Amniotic epithelial cell (primary cell): ENCODE data around the gene PKIG.

ENCODE experiments used
- DNase-seq: peaks from one replicate; pipeline ENCODE4 v3.0.0-alpha.2; 2010; ENCODE audit warnings: low read depth

Gene PKIG

GRCh38 chr20:44620030-44620429, 37.7 kb downstream of the PKIG start:
- DNase-seq = no peak

GRCh38 chr20:44621325-44621724, 38.9 kb downstream of the PKIG start:
- no peak for DNase-seq

GRCh38 chr20:44621939-44622338, 39.6 kb downstream of the PKIG start:
- DNase-seq = no peak

- DNase-seq = no peak
Observed at GRCh38 chr20:44622501-44623270, 40.3 kb downstream of the PKIG start.

- no peak for DNase-seq
Observed at GRCh38 chr20:44624152-44624551, 41.8 kb downstream of the PKIG start.

GRCh38 chr20:44624743-44625271, 42.4 kb downstream of the PKIG start:
- DNase-seq = no peak

- no peak for DNase-seq
Observed at GRCh38 chr20:44625361-44625760, 43.0 kb downstream of the PKIG start.

- DNase-seq = no peak
Observed at GRCh38 chr20:44626278-44626677, 43.9 kb downstream of the PKIG start.

- no peak for DNase-seq
Observed at GRCh38 chr20:44627364-44628010, 45.1 kb downstream of the PKIG start.

- no peak for DNase-seq
Observed at GRCh38 chr20:44629017-44629385, 46.6 kb downstream of the PKIG start.

- DNase-seq = no peak
Observed at GRCh38 chr20:44629542-44629941, 47.2 kb downstream of the PKIG start.

GRCh38 chr20:44630297-44630696, 47.9 kb downstream of the PKIG start:
- no peak for DNase-seq

GRCh38 chr20:44632103-44632752, 49.8 kb downstream of the PKIG start:
- no peak for DNase-seq

GRCh38 chr20:44633187-44633810, 50.9 kb downstream of the PKIG start:
- DNase-seq = no peak

GRCh38 chr20:44633872-44634600, 51.7 kb downstream of the PKIG start:
- no peak for DNase-seq

- no peak for DNase-seq
Observed at GRCh38 chr20:44635877-44636276, 53.5 kb downstream of the PKIG start.

GRCh38 chr20:44637042-44637441, 54.7 kb downstream of the PKIG start:
- DNase-seq = no peak

GRCh38 chr20:44637522-44638372, 55.4 kb downstream of the PKIG start:
- no peak for DNase-seq

GRCh38 chr20:44640522-44640921, 58.1 kb downstream of the PKIG start:
- no peak for DNase-seq

GRCh38 chr20:44641325-44641724, 58.9 kb downstream of the PKIG start:
- no peak for DNase-seq
